SKM-1 treated with dmso at 0.1 percent for 144 hours (cell line): ENCODE results near the gene LRRK2.

ENCODE experiments used
- DNase-seq: peaks from one replicate; lab custom pipeline; 2025; ENCODE audit not compliant: unreplicated experiment; lab: John Stamatoyannopoulos, UW

Gene LRRK2

GRCh38 chr12:40390980-40391379 lies 166.2 kb downstream of the LRRK2 start:
- no peak for DNase-seq

- no peak for DNase-seq
These were observed 168.2 kb downstream of the LRRK2 start for GRCh38 chr12:40393026-40393425.

DNA sequence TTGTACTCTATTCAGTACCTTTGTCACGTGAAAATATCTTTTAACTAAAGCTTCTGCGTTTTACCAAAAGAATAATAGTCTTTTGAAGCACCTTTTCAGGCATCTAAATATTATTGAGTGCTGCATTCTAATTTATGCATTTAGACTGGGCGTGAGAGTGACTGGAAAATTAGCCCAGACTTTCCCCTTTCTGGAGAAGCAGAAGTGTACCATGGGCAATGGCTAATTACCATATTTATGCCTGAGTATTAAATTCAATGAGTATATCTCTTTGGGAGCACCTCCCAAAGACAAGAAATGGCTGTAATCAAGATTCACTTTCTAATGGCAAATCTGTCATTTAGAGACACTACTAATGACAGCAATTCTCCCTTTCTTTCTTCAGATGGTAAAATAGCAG lies 174.9 kb downstream of the LRRK2 start:
- DNase-seq, result no peak

GRCh38 chr12:40405419-40405818 lies 180.6 kb downstream of the LRRK2 start:
- no peak for DNase-seq
